Measurements from ENCODE around the gene TRMT11.

Gene TRMT11

GRCh38 chr6:126071000-126071647 is 84.8 kb downstream of the TRMT11 start:
- in situ Hi-C loops (cut with MboI; ENCODE audit: low sequenced_read_pairs), result no loop called here

GRCh38 chr6:126072172-126072571 is 85.8 kb downstream of the TRMT11 start:
- in situ Hi-C loops (cut with MboI; ENCODE audit: low sequenced_read_pairs), result no loop called here

- in situ Hi-C loops (cut with MboI; ENCODE audit: low sequenced_read_pairs), result no loop called here
Measured at GRCh38 chr6:126072834-126073233, 86.5 kb downstream of the TRMT11 start.

- in situ Hi-C loops (cut with MboI; ENCODE audit: low sequenced_read_pairs), result no loop called here
Measured at GRCh38 chr6:126075335-126076071, 89.2 kb downstream of the TRMT11 start.

GRCh38 chr6:126076992-126077664 is 90.8 kb downstream of the TRMT11 start:
- in situ Hi-C loops (cut with MboI; ENCODE audit: low sequenced_read_pairs), result no loop called here

- in situ Hi-C loops (cut with MboI; ENCODE audit: low sequenced_read_pairs), result no loop called here
Measured at GRCh38 chr6:126077810-126078776, 91.8 kb downstream of the TRMT11 start.

- in situ Hi-C loops (cut with MboI; ENCODE audit: low sequenced_read_pairs), result no loop called here
Measured at GRCh38 chr6:126083875-126084274, 97.5 kb downstream of the TRMT11 start.

GRCh38 chr6:126086560-126086959 is 100.2 kb downstream of the TRMT11 start:
- in situ Hi-C loops (cut with MboI; ENCODE audit: low sequenced_read_pairs), result no loop called here
